ENCODE data around the gene ANKRD13B. TPM values are rescaled to one million over a fixed set of nuclear protein-coding genes. Genes with fewer than 3 reads are reported as not detected.

ANKRD13B gene
- polyA plus RNA-seq, 1 donor (not counting 4 experiments of a cell fraction or from before 2014, with no cell fraction given): 3.7 TPM

GRCh38 chr17:29603109-29603674 is 10.3 kb downstream of the ANKRD13B start:
- Histone ChIP-seq H4K20me1 (ENCODE audit: control insufficient read depth, extremely low read depth, insufficient read depth, low read length) (no peaks in the 10 kb centered on the region), H3K79me2 (ENCODE audit: control insufficient read depth, insufficient read depth, low read length) (peaks cover 3% of the 10 kb centered on the region), H3K27me3 (ENCODE audit: control insufficient read depth, extremely low read depth, insufficient read depth, low read length) (no peaks in the 10 kb centered on the region), H3K9me3 (ENCODE audit: control insufficient read depth, low read depth, low read length) (no peaks in the 10 kb centered on the region), H3K4me3 (ENCODE audit: control insufficient read depth in 2 of 3, extremely low read depth in 1 of 3, insufficient read depth in 2 of 3, low read depth in 1 of 3, low read length in 3 of 3) (no peak overlapping the region), H3K27ac (ENCODE audit: control insufficient read depth, insufficient read depth, low read length) (no peak overlapping the region), H3K9ac (ENCODE audit: control insufficient read depth, extremely low read depth, insufficient read depth, low read length) (no peak overlapping the region), H3K9me1 (ENCODE audit: control insufficient read depth, extremely low read depth, insufficient read depth, low read length) (peaks cover 2% of the 10 kb centered on the region), H3K4me2 (ENCODE audit: control insufficient read depth, extremely low read depth, insufficient read depth, low read depth, low read length) (no peak overlapping the region), H3K4me1 (ENCODE audit: control insufficient read depth, extremely low read depth, insufficient read depth, low read length) (no peaks in the 10 kb centered on the region), H2AFZ (ENCODE audit: control insufficient read depth, low read length) (no peak overlapping the region), H3K36me3 (ENCODE audit: control insufficient read depth in 2 of 2, extremely low read depth in 1 of 2, insufficient read depth in 2 of 2, low read length in 2 of 2) (no peaks in the 10 kb centered on the region)
- dilution Hi-C loops (cut with MboI; ENCODE audit: extremely low pct_ligation_motif_present, low sequenced_read_pairs): no loop called here
- FAIRE-seq (no peak), DNase-seq (ENCODE audit: low read depth, low spot score) (no peak)
- TF ChIP-seq CTCF (optimal IDR thresholded peaks at IDR 0.05 in 1 of 3, IDR thresholded peaks at IDR 0.05 in 1 of 3, conservative IDR thresholded peaks at IDR 0.05 in 1 of 3; ENCODE audit: extremely low read depth in 1 of 3, insufficient read depth in 2 of 3, low read length in 3 of 3) (no peak), EZH2 (IDR thresholded peaks at IDR 0.05; ENCODE audit: low read length) (no peak)

- Histone ChIP-seq H4K20me1 (ENCODE audit: control insufficient read depth, extremely low read depth, insufficient read depth, low read length) (no peaks in the 10 kb centered on the region), H3K9me1 (ENCODE audit: control insufficient read depth, extremely low read depth, insufficient read depth, low read length) (no peaks in the 10 kb centered on the region), H3K9me3 (ENCODE audit: control insufficient read depth, low read depth, low read length) (no peaks in the 10 kb centered on the region), H3K36me3 (ENCODE audit: control insufficient read depth in 2 of 2, extremely low read depth in 1 of 2, insufficient read depth in 2 of 2, low read length in 2 of 2) (no peaks in the 10 kb centered on the region), H3K9ac (ENCODE audit: control insufficient read depth, extremely low read depth, insufficient read depth, low read length) (no peak overlapping the region), H2AFZ (ENCODE audit: control insufficient read depth, low read length) (no peak overlapping the region), H3K4me1 (ENCODE audit: control insufficient read depth, extremely low read depth, insufficient read depth, low read length) (no peaks in the 10 kb centered on the region), H3K4me2 (ENCODE audit: control insufficient read depth, extremely low read depth, insufficient read depth, low read depth, low read length) (no peak overlapping the region), H3K79me2 (ENCODE audit: control insufficient read depth, insufficient read depth, low read length) (no peaks in the 10 kb centered on the region), H3K27ac (ENCODE audit: control insufficient read depth, insufficient read depth, low read length) (no peak overlapping the region), H3K4me3 (ENCODE audit: control insufficient read depth in 2 of 3, extremely low read depth in 1 of 3, insufficient read depth in 2 of 3, low read depth in 1 of 3, low read length in 3 of 3) (no peak overlapping the region), H3K27me3 (ENCODE audit: control insufficient read depth, extremely low read depth, insufficient read depth, low read length) (no peaks in the 10 kb centered on the region)
- dilution Hi-C loops (cut with MboI; ENCODE audit: extremely low pct_ligation_motif_present, low sequenced_read_pairs): no loop called here
- FAIRE-seq (no peak), DNase-seq (ENCODE audit: low read depth, low spot score) (no peak)
- TF ChIP-seq EZH2 (IDR thresholded peaks at IDR 0.05; ENCODE audit: low read length) (no peak), CTCF (optimal IDR thresholded peaks at IDR 0.05 in 1 of 3, IDR thresholded peaks at IDR 0.05 in 1 of 3, conservative IDR thresholded peaks at IDR 0.05 in 1 of 3; ENCODE audit: extremely low read depth in 1 of 3, insufficient read depth in 2 of 3, low read length in 3 of 3) (no peak)
These were observed 14.7 kb downstream of the ANKRD13B start for GRCh38 chr17:29607557-29608195.
